K562 (cell line): ENCODE data around the gene KDM2B. TPM values are rescaled to one million over a fixed set of nuclear protein-coding genes. Genes with fewer than 3 reads are reported as not detected.
A peak's percentile ranks its signal among the peaks of the same experiment; 100 is the strongest.

Experiments used
- CUX1 ChIP-seq: fragments of 200-800 bp; sonication (Bioruptor generic); IDR thresholded peaks from 2 replicates; pipeline ENCODE4 v1.6.1; 2016; ENCODE audit warnings: missing genetic modification characterization, missing compliant biosample characterization
- ETS2 ChIP-seq: IDR thresholded peaks from 2 replicates; pipeline ENCODE4 v1.6.1; 2016; ENCODE audit warnings: borderline replicate concordance, missing genetic modification characterization, mild to moderate bottlenecking, moderate library complexity, missing compliant biosample characterization; ENCODE audit not compliant: poor library complexity, severe bottlenecking
- NFRKB ChIP-seq: fragments of 450-650 bp; IDR thresholded peaks from 2 replicates; pipeline ENCODE4 v1.6.1; 2016; ENCODE audit warnings: low read depth
- NFXL1 ChIP-seq: fragments of 450-650 bp; formaldehyde crosslinking; IDR thresholded peaks from 2 replicates; pipeline ENCODE4 v1.4.0; 2021; ENCODE audit warnings: mild to moderate bottlenecking
- NONO ChIP-seq, 2 experiments: fragments of 200-400 bp in 1 of 2; fragments of 450-650 bp in 1 of 2; formaldehyde crosslinking in 1 of 2; IDR thresholded peaks; 2 replicates each; pipeline ENCODE4 v1.6.1; 2017; ENCODE audit warnings: low read depth in 2 of 2, mild to moderate bottlenecking in 2 of 2, moderate library complexity in 2 of 2, low read length in 1 of 2
- RCOR1 ChIP-seq, 2 experiments: IDR thresholded peaks; 2 replicates each; pipeline ENCODE4 v1.6.1; 2012; ENCODE audit warnings: low read depth in 2 of 2, low read length in 2 of 2, borderline replicate concordance in 1 of 2, improper control_type of control experiment in 1 of 2
- RFX1 ChIP-seq: fragments of 450-650 bp; IDR thresholded peaks from 2 replicates; pipeline ENCODE4 v1.6.1; 2016; ENCODE audit warnings: mild to moderate bottlenecking, moderate library complexity
- SAFB ChIP-seq: fragments of 200-400 bp; formaldehyde crosslinking; IDR thresholded peaks from 2 replicates; pipeline ENCODE4 v1.6.1; 2017; ENCODE audit warnings: low read depth, low read length, borderline replicate concordance
- SAP30 ChIP-seq: fragments of 200-600 bp; sonication (generic); IDR thresholded peaks from 2 replicates; pipeline ENCODE4 v1.6.1; 2012; ENCODE audit warnings: borderline replicate concordance, low read depth, mild to moderate bottlenecking, moderate library complexity, low read length, control low read depth, inconsistent platforms; ENCODE audit not compliant: insufficient read depth, poor library complexity, severe bottlenecking
- ZBTB11 ChIP-seq, 3 experiments: fragments of 200-800 bp in 1 of 3; fragments of 250-450 bp in 1 of 3; fragments of 450-650 bp in 1 of 3; sonication (Bioruptor Pico) in 1 of 3; sonication (Bioruptor generic) in 1 of 3; formaldehyde crosslinking in 1 of 3; IDR thresholded peaks; 2 replicates each; pipeline versions ENCODE4 v1.6.1 to v1.8.0; 2016 to 2022; ENCODE audit warnings: mild to moderate bottlenecking in 2 of 3, missing genetic modification characterization in 2 of 3, missing compliant biosample characterization in 1 of 3, moderate library complexity in 1 of 3
- ZBTB43 ChIP-seq: sonication (generic); formaldehyde crosslinking; IDR thresholded peaks from 2 replicates; pipeline ENCODE4 v1.8.0; 2023; ENCODE audit warnings: mild to moderate bottlenecking, missing genetic modification reagents
- ZNF146 ChIP-seq: IDR thresholded peaks from one replicate; pipeline ENCODE4 v1.6.1; 2018; ENCODE audit warnings: missing compliant biosample characterization; ENCODE audit not compliant: unreplicated experiment
- ZNF324 ChIP-seq: fragments of 250-450 bp; sonication (Bioruptor Pico); IDR thresholded peaks from 2 replicates; pipeline ENCODE4 v1.4.0; 2020; ENCODE audit warnings: mild to moderate bottlenecking
- polyA plus RNA-seq, 8 experiments: library from polyadenylated mRNA; depleted of rRNA in 4 of 8; stranded (reverse) in 5 of 8; unstranded in 3 of 8; fragments of >200 nt; fragmentation: Nextera tagmentation in 2 of 8; fragmentation: Illumina TruSeq in 1 of 8; extraction: Ambion mirVana in 2 of 8; extraction: Trizol in 1 of 8; gene quantifications; 2 replicates each; pipeline versions ENCODE4 v1.2.1 to v1.2.3, GENCODE V29; 2011 to 2014; ENCODE audit warnings: inconsistent platforms in 1 of 8, missing spikeins in 1 of 8
- total RNA-seq, 7 experiments: library from RNA; depleted of rRNA in 6 of 7; stranded (reverse); fragments of >200 nt in 6 of 7; fragmentation: Illumina TruSeq in 2 of 7; extraction: Trizol in 2 of 7; gene quantifications; 2 replicates each; pipeline versions ENCODE4 v1.2.1 to v1.2.3, GENCODE V29; 2011 to 2021; ENCODE audit warnings: low replicate concordance in 1 of 7

Gene KDM2B
- total and polyA plus RNA-seq, 9 of the 15 experiments (the other 6 are each of a cell fraction or from before 2014, with no cell fraction given): 7.4 to 50.5 (median 22.5) TPM

GRCh38 chr12:121467638-121468498 is 113.0 kb downstream of the KDM2B start (continued):
- TF ChIP-seq ZBTB11 (CRISPR knock-in tag; IDR thresholded peaks at IDR 0.05) (peak in 1 of 3 experiments; percentile 47; a peak in 1 of 6 replicates), NONO (IDR thresholded peaks at IDR 0.05; ENCODE audit: low read depth in 2 of 2, low read length in 1 of 2) (0 out of 4 replicates have a peak, but pooled peaks of 1 of the 2 experiments have one; percentile 39), NFRKB (no peak), ETS2 (tag) (no peak), ZNF146 (CRISPR knock-in tag) (no peak), SAP30 (peak; percentile 75), ZNF324 (no peak), RCOR1 (IDR thresholded peaks at IDR 0.05; ENCODE audit: borderline replicate concordance in 1 of 2, low read depth in 2 of 2, low read length in 2 of 2) (no peak), ZBTB43 (CRISPR knock-in tag) (no peak), NFXL1 (CRISPR knock-in tag) (no peak), CUX1 (no peak), SAFB (peak; percentile 53; the same call in 1 of the 2 replicates), RFX1 (no peak)
